Central memory CD8-positive, alpha-beta T cell (primary cell): Measurements from ENCODE around the gene DNTT.

ENCODE experiments used
- ATAC-seq: fragments of 150-1000 bp; cut with Tn5 transposase; replicated peaks from 2 replicates; pipeline ENCODE4 v1.10.0; 2022; ENCODE audit warnings: mild to moderate bottlenecking, moderate FRiP score, moderate number of reproducible peaks; ENCODE audit not compliant: poor library complexity, severe bottlenecking; ENCODE audit errors: extremely low read depth
- DNase-seq, 2 donors: peaks; one replicate each; pipeline ENCODE4 v3.0.0; 2021; ENCODE audit warnings: low spot score in 2 of 2
- H3K27ac Mint-ChIP-seq: one replicate; pipeline ENCODE4 v1.8.0; 2022; ENCODE audit warnings: low read depth, mild to moderate bottlenecking, moderate library complexity, mixed read lengths
- H3K27me3 Mint-ChIP-seq: one replicate; pipeline ENCODE4 v1.8.0; 2022; ENCODE audit warnings: mixed read lengths
- H3K36me3 Mint-ChIP-seq: one replicate; pipeline ENCODE4 v1.8.0; 2022; ENCODE audit warnings: mild to moderate bottlenecking, moderate library complexity, mixed read lengths; ENCODE audit not compliant: insufficient read depth
- H3K4me1 Mint-ChIP-seq: one replicate; pipeline ENCODE4 v1.8.0; 2022; ENCODE audit warnings: mixed read lengths
- H3K4me3 Mint-ChIP-seq: one replicate; pipeline ENCODE4 v1.8.0; 2022; ENCODE audit warnings: mild to moderate bottlenecking, moderate library complexity, mixed read lengths
- H3K9me3 Mint-ChIP-seq: one replicate; pipeline ENCODE4 v1.8.0; 2022; ENCODE audit warnings: mixed read lengths

DNTT gene

DNA sequence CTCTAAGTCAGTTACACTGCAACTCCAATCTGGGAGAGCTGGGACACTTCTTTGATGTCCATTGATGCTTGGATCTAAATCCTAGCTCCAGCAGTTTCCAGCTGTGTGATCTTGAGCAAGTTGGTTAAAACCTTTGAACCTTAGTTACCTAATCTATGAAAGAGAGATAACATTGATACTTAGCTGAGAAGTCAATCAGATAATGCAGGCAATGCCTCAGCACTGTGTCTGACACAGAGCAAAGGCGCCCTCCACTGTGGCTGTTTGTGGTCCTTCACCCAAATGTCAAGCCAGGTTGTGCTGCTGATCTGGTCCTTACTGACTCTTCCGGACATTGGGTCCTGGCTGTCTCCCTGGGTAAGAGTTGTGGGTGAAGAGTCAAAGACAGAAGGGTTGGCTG, 20.2 kb downstream of the DNTT start:
- Mint-ChIP-seq H3K27me3 (peaks cover 45% of the 10 kb centered on the region), H3K27ac (no peak overlapping the region), H3K9me3 (no peaks in the 10 kb centered on the region), H3K4me1 (no peaks in the 10 kb centered on the region), H3K4me3 (no peak overlapping the region), H3K36me3 (no peaks in the 10 kb centered on the region)
- DNase-seq (no peak), ATAC-seq (no peak)

- H3K36me3 Mint-ChIP-seq = no peaks in the 10 kb centered on the region
- peaks cover 34% of the 10 kb centered on the region for H3K27me3 Mint-ChIP-seq
- no peaks in the 10 kb centered on the region for H3K4me1 Mint-ChIP-seq
- no peak for DNase-seq
- H3K27ac Mint-ChIP-seq = no peak overlapping the region
- ATAC-seq = no peak
- no peaks in the 10 kb centered on the region for H3K9me3 Mint-ChIP-seq
- no peak overlapping the region for H3K4me3 Mint-ChIP-seq
Observed at GRCh38 chr10:96325719-96326373, 21.6 kb downstream of the DNTT start.

- Mint-ChIP-seq H3K4me1 (no peaks in the 10 kb centered on the region), H3K27me3 (peaks cover 28% of the 10 kb centered on the region), H3K36me3 (peaks cover 1% of the 10 kb centered on the region), H3K9me3 (no peaks in the 10 kb centered on the region), H3K4me3 (no peak overlapping the region), H3K27ac (no peak overlapping the region)
- no peak for DNase-seq
- no peak for ATAC-seq
Observed at GRCh38 chr10:96327462-96327861, 23.2 kb downstream of the DNTT start.

- peaks cover 1% of the 10 kb centered on the region for H3K36me3 Mint-ChIP-seq
- ATAC-seq (no peak), DNase-seq (no peak)
- peak overlapping the region; percentile 10 for H3K27ac Mint-ChIP-seq
- H3K4me3 Mint-ChIP-seq = no peak overlapping the region
- peaks cover 54% of the 10 kb centered on the region for H3K27me3 Mint-ChIP-seq
- no peaks in the 10 kb centered on the region for H3K4me1 Mint-ChIP-seq
- H3K9me3 Mint-ChIP-seq = no peaks in the 10 kb centered on the region
Observed at GRCh38 chr10:96333101-96333500, 28.9 kb downstream of the DNTT start.

GRCh38 chr10:96334616-96335526, 30.6 kb downstream of the DNTT start:
- no peak overlapping the region for H3K27ac Mint-ChIP-seq
- H3K9me3 Mint-ChIP-seq = no peaks in the 10 kb centered on the region
- no peaks in the 10 kb centered on the region for H3K4me1 Mint-ChIP-seq
- ATAC-seq (no peak), DNase-seq (no peak)
- H3K36me3 Mint-ChIP-seq = peaks cover 1% of the 10 kb centered on the region
- no peak overlapping the region for H3K4me3 Mint-ChIP-seq
- peaks cover 43% of the 10 kb centered on the region for H3K27me3 Mint-ChIP-seq

DNA sequence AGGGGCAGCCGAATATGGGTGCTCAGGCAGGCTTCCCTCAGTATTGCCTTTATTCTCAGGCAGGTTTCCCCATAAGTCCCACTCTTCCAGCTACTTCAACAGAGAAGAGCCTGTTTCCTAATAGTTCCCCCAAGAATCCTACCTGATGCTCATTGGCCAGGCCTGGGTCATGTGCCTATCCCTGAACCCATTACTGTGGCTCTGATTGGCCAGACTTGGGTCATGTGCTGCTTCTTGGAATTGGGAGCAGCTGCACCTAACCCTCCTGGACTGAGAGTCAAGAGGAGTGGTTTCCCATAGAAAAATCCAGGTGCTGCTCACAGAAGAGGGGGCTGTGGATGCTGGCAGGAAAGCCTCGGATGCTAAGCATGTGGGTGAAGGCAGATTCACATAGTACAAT, 32.9 kb downstream of the DNTT start:
- ATAC-seq = no peak
- Mint-ChIP-seq H3K4me1 (no peaks in the 10 kb centered on the region), H3K36me3 (peaks cover 1% of the 10 kb centered on the region), H3K27me3 (peaks cover 40% of the 10 kb centered on the region), H3K27ac (no peak overlapping the region), H3K9me3 (no peaks in the 10 kb centered on the region), H3K4me3 (no peak overlapping the region)
- no peak for DNase-seq

GRCh38 chr10:96338279-96338925, 34.2 kb downstream of the DNTT start:
- Mint-ChIP-seq H3K4me1 (no peaks in the 10 kb centered on the region), H3K36me3 (no peaks in the 10 kb centered on the region), H3K4me3 (no peak overlapping the region), H3K27me3 (peaks cover 47% of the 10 kb centered on the region), H3K9me3 (no peaks in the 10 kb centered on the region), H3K27ac (no peak overlapping the region)
- DNase-seq (no peak), ATAC-seq (no peak)

DNA sequence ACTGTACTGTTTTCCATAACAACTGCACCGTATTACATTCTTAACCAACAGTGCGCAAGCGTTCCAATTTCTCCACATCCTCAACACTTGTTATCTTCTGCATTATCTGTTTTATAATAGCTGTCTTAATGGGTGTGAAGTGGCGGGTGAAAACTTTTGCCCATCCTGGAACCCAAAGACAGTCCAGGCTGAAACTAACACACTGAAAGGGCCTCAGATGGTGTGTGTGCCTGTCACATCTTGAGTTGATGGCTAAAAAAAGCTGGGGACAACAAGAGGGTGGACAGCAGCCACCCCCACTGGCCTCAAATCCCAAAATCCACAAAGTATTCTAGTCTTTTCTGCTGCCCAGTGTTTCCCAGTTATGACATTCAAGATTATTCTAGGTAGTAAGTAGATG, 35.1 kb downstream of the DNTT start:
- Mint-ChIP-seq H3K27ac (no peak overlapping the region), H3K36me3 (no peaks in the 10 kb centered on the region), H3K27me3 (peaks cover 45% of the 10 kb centered on the region), H3K4me3 (no peak overlapping the region), H3K9me3 (no peaks in the 10 kb centered on the region), H3K4me1 (no peaks in the 10 kb centered on the region)
- DNase-seq (no peak), ATAC-seq (no peak)

GRCh38 chr10:96339956-96340904, 36.0 kb downstream of the DNTT start:
- Mint-ChIP-seq H3K27me3 (peaks cover 45% of the 10 kb centered on the region), H3K27ac (no peak overlapping the region), H3K36me3 (no peaks in the 10 kb centered on the region), H3K4me3 (no peak overlapping the region), H3K4me1 (no peaks in the 10 kb centered on the region), H3K9me3 (no peaks in the 10 kb centered on the region)
- DNase-seq (no peak), ATAC-seq (peak; percentile 54)

DNA sequence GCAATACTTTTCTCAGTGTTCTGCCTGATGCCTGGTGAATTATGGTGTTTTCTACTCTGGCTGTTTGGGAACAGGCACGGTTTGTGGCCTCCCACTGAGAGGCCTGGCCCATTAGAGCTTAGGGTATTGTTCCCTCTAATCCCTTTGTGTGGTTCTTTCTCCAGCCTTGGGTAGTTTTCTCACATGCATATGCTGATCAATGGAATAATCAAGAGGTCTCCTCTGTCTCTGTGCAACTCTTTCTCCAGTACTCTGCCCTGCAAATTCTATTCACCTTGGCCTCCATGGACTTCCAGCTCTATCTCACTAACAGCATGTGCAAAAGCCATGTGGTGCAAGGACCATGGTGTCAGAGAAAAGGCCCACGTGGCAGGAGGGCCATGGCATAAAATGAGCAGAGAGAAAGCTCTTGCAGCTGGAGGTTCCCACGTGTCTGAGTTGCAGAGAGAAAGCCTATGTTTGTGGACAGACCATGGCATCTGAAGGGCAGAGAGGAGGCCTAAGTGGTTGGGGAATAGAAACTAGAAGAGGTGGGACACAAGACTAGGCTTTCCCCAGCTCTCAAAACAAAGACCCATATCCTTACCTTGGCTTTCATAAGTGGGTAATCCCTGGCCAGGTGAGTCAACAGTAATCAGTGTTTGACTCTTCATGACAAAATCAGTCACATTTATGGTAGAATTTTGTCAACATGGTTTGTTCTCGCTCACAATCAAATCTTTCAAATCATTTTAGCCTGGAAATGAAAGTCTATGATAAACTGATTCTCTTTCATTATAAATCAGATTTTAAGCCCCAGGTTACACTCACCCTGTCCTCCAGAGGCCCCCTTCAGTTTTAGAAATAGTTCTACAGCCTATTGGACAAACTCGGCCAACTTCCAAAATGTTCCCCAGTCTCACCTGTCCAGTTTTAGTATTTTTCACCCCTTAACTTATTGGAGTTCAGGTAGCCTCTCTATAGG, 37.3 kb downstream of the DNTT start:
- DNase-seq (no peak), ATAC-seq (no peak)
- no peak overlapping the region for H3K27ac Mint-ChIP-seq
- no peak overlapping the region for H3K4me3 Mint-ChIP-seq
- no peaks in the 10 kb centered on the region for H3K4me1 Mint-ChIP-seq
- no peaks in the 10 kb centered on the region for H3K36me3 Mint-ChIP-seq
- H3K9me3 Mint-ChIP-seq = no peaks in the 10 kb centered on the region
- H3K27me3 Mint-ChIP-seq = peaks cover 45% of the 10 kb centered on the region

DNA sequence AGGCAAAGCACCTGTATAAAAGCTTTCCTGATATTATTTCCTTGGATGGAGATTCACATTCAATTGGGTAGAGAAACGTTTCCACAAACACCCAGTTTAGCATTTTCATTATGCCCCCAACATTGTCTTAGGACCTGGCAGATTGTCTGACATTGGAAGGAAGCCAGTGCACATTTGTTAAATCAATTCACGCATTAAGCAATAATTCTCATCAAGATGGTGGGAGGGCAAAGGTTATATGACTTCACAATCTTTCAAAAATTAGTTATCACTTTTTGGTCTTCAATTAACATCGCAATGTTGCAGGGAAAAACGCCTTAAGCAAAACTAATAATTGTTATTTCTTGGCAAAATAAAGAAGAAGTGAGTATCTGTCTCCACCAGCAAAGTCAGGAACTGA, 38.2 kb downstream of the DNTT start:
- peaks cover 53% of the 10 kb centered on the region for H3K27me3 Mint-ChIP-seq
- DNase-seq = no peak
- no peaks in the 10 kb centered on the region for H3K4me1 Mint-ChIP-seq
- ATAC-seq = no peak
- H3K9me3 Mint-ChIP-seq = no peaks in the 10 kb centered on the region
- no peak overlapping the region for H3K27ac Mint-ChIP-seq
- H3K36me3 Mint-ChIP-seq = no peaks in the 10 kb centered on the region
- H3K4me3 Mint-ChIP-seq = no peak overlapping the region
